Hepatocyte (in vitro differentiated cells): ENCODE measurements around the gene ESRRG. TPM values are rescaled to one million over a fixed set of nuclear protein-coding genes. Genes with fewer than 3 reads are reported as not detected.

Source experiments
- DNase-seq: peaks from one replicate; pipeline ENCODE4 v3.0.0-alpha.2; 2016; ENCODE audit warnings: low spot score
- H2AFZ ChIP-seq: fragments of 200-600 bp; sonication (generic); 2 replicates; pipeline ENCODE4 v1.6.0; 2016; ENCODE audit warnings: antibody characterized with exemption, mild to moderate bottlenecking
- H3K27ac ChIP-seq: fragments of 200-600 bp; sonication (generic); 2 replicates; pipeline ENCODE4 v1.5.1; 2016; ENCODE audit warnings: mild to moderate bottlenecking
- H3K27me3 ChIP-seq: fragments of 200-600 bp; sonication (generic); 2 replicates; pipeline ENCODE4 v1.6.1; 2016
- H3K36me3 ChIP-seq: fragments of 200-600 bp; sonication (generic); replicated peaks from 2 replicates; pipeline ENCODE4 v1.5.1; 2016; ENCODE audit warnings: low read depth; ENCODE audit not compliant: insufficient read depth
- H3K4me1 ChIP-seq: fragments of 200-600 bp; sonication (generic); 2 replicates; pipeline ENCODE4 v1.5.1; 2016; ENCODE audit warnings: mild to moderate bottlenecking, moderate library complexity; ENCODE audit not compliant: insufficient read depth
- H3K4me2 ChIP-seq: fragments of 200-600 bp; sonication (generic); 2 replicates; pipeline ENCODE4 v1.6.0; 2016
- H3K4me3 ChIP-seq: fragments of 200-600 bp; sonication (generic); 2 replicates; pipeline ENCODE4 v1.5.1; 2016; ENCODE audit warnings: mild to moderate bottlenecking
- H3K79me2 ChIP-seq: fragments of 200-600 bp; sonication (generic); 2 replicates; pipeline ENCODE4 v1.6.0; 2017; ENCODE audit warnings: mild to moderate bottlenecking
- H3K9me2 ChIP-seq: fragments of 200-600 bp; sonication (generic); replicated peaks from 2 replicates; pipeline ENCODE4 v1.6.0; 2017; ENCODE audit warnings: mild to moderate bottlenecking; ENCODE audit not compliant: insufficient read depth
- H3K9me3 ChIP-seq: fragments of 200-600 bp; sonication (generic); 2 replicates; pipeline ENCODE4 v1.5.1; 2016; ENCODE audit warnings: low read depth, mild to moderate bottlenecking
- H4K20me1 ChIP-seq: fragments of 200-600 bp; sonication (generic); 2 replicates; pipeline ENCODE4 v1.6.0; 2016; ENCODE audit warnings: mild to moderate bottlenecking; ENCODE audit not compliant: insufficient read depth, poor library complexity, severe bottlenecking
- CTCF ChIP-seq: fragments of 200-600 bp; sonication (generic); IDR thresholded peaks from 2 replicates; pipeline ENCODE4 v1.5.1; 2016; ENCODE audit warnings: antibody characterized with exemption, mild to moderate bottlenecking; ENCODE audit not compliant: poor library complexity
- EZH2 ChIP-seq: fragments of 200-600 bp; sonication (generic); IDR thresholded peaks from 2 replicates; pipeline ENCODE4 v1.6.1; 2016; ENCODE audit warnings: antibody characterized with exemption, mild to moderate bottlenecking, borderline replicate concordance
- EZH2phosphoT487 ChIP-seq: fragments of 200-600 bp; sonication (generic); IDR thresholded peaks from one replicate; pipeline ENCODE4 v1.6.1; 2018; ENCODE audit warnings: antibody characterized with exemption, mild to moderate bottlenecking, low read depth, moderate library complexity; ENCODE audit not compliant: unreplicated experiment, severe bottlenecking
- WGBS: methylation state at CpG from one replicate; pipeline ENCODE4 v1.1.6; 2016; ENCODE audit warnings: low lambda C conversion rate; ENCODE audit errors: missing lambda C conversion rate; 5-methylcytosine and 5-hydroxymethylcytosine counted together
- polyA plus RNA-seq: library from polyadenylated mRNA; unstranded; fragments of >200 nt; fragmentation: Nextera tagmentation; extraction: Ambion mirVana; gene quantifications from 2 replicates; pipeline ENCODE4 v1.2.1, GENCODE V29; 2016
- total RNA-seq: library from RNA; depleted of rRNA; stranded (reverse); fragments of >200 nt; gene quantifications from 2 replicates; pipeline ENCODE4 v1.2.3, GENCODE V29; 2014

The ESRRG gene
- total and polyA plus RNA-seq, 2 experiments from 2014 or later = 2.8 to 10.3 TPM

GRCh38 chr1:216528816-216529215 lies 194.4 kb downstream of the ESRRG start:
- no peaks in the 10 kb centered on the region for H3K9me3 ChIP-seq
- H3K4me2 ChIP-seq = no peak overlapping the region
- H3K27me3 ChIP-seq = no peaks in the 10 kb centered on the region
- TF ChIP-seq CTCF (no peak), EZH2phosphoT487 (no peak), EZH2 (no peak)
- H3K9me2 ChIP-seq = no peaks in the 10 kb centered on the region
- no peaks in the 10 kb centered on the region for H3K36me3 ChIP-seq
- H2AFZ ChIP-seq = no peak overlapping the region
- no peaks in the 10 kb centered on the region for H3K79me2 ChIP-seq
- H3K4me1 ChIP-seq = no peaks in the 10 kb centered on the region
- H3K27ac ChIP-seq = no peak overlapping the region
- no peak overlapping the region for H3K4me3 ChIP-seq
- 30% methylated on average over 1 of the region's 1 CpG for WGBS
- no peaks in the 10 kb centered on the region for H4K20me1 ChIP-seq
- DNase-seq = peak; percentile 7

DNA sequence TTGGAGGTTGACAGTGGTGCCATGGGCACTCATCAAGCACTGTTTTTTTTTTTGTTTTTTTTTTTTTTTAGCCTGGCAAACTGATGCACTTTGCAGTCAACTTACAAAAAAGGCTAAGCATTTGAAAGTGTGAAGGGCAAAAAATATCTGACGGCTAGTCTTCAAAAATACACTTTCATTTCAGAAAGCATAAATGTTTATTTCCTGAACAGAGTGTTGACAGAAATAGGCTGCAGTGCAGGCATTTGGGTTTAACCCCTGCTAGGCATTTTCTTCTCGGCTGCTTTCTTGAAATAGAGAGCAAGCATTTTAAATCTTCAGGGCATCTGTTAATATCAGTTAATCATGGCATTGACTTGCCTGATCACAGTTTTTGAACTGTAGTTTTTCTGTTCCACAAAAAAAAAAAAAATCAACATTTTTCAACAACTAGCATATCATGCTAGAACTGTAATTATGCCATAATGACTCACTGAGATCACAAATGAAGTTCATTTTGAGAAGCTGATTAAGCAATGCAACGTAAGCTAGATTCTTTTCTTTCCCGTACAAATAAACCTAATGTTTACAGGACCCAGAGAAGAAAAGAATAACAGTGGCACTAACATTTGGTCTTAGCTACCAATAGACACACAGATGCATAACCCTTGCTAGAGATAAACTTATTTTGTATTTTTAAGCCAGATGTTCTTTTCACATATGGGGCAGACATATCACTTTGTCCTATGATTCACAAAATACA lies 199.6 kb downstream of the ESRRG start:
- TF ChIP-seq EZH2phosphoT487 = no peak
- no peak for TF ChIP-seq CTCF
- no peak for TF ChIP-seq EZH2
- no peaks in the 10 kb centered on the region for H3K27me3 ChIP-seq
- H3K79me2 ChIP-seq = no peaks in the 10 kb centered on the region
- H2AFZ ChIP-seq = no peak overlapping the region
- H3K9me3 ChIP-seq = no peaks in the 10 kb centered on the region
- no peak overlapping the region for H3K4me3 ChIP-seq
- WGBS = 59% methylated on average over 4 of the region's 4 CpGs
- no peaks in the 10 kb centered on the region for H4K20me1 ChIP-seq
- H3K9me2 ChIP-seq = no peaks in the 10 kb centered on the region
- H3K27ac ChIP-seq = no peak overlapping the region
- no peak for DNase-seq
- no peaks in the 10 kb centered on the region for H3K4me1 ChIP-seq
- H3K36me3 ChIP-seq = no peaks in the 10 kb centered on the region
- no peak overlapping the region for H3K4me2 ChIP-seq

- H2AFZ ChIP-seq = no peak overlapping the region
Measured at GRCh38 chr1:216523043-216523442, 200.2 kb downstream of the ESRRG start.

More at GRCh38 chr1:216523043-216523442, 200.2 kb downstream of the ESRRG start:
- H3K4me2 ChIP-seq = no peak overlapping the region
- H3K79me2 ChIP-seq = no peaks in the 10 kb centered on the region
- no peak for DNase-seq
- no peaks in the 10 kb centered on the region for H3K9me2 ChIP-seq
- H3K4me1 ChIP-seq = no peaks in the 10 kb centered on the region
- H3K36me3 ChIP-seq = no peaks in the 10 kb centered on the region
- H3K27ac ChIP-seq = no peak overlapping the region
- H3K27me3 ChIP-seq = no peaks in the 10 kb centered on the region
- H3K9me3 ChIP-seq = no peaks in the 10 kb centered on the region
- WGBS = 77% methylated on average over 4 of the region's 4 CpGs
- no peak overlapping the region for H3K4me3 ChIP-seq
- TF ChIP-seq CTCF = no peak
- TF ChIP-seq EZH2 = no peak
- TF ChIP-seq EZH2phosphoT487 = no peak
- H4K20me1 ChIP-seq = no peaks in the 10 kb centered on the region
